Measurements from ENCODE around the gene ITGB4. TPM values are rescaled to one million over a fixed set of nuclear protein-coding genes. Genes with fewer than 3 reads are reported as not detected.

Gene ITGB4
- total RNA-seq, 1 experiment from 2014 or later: 568 TPM

DNA sequence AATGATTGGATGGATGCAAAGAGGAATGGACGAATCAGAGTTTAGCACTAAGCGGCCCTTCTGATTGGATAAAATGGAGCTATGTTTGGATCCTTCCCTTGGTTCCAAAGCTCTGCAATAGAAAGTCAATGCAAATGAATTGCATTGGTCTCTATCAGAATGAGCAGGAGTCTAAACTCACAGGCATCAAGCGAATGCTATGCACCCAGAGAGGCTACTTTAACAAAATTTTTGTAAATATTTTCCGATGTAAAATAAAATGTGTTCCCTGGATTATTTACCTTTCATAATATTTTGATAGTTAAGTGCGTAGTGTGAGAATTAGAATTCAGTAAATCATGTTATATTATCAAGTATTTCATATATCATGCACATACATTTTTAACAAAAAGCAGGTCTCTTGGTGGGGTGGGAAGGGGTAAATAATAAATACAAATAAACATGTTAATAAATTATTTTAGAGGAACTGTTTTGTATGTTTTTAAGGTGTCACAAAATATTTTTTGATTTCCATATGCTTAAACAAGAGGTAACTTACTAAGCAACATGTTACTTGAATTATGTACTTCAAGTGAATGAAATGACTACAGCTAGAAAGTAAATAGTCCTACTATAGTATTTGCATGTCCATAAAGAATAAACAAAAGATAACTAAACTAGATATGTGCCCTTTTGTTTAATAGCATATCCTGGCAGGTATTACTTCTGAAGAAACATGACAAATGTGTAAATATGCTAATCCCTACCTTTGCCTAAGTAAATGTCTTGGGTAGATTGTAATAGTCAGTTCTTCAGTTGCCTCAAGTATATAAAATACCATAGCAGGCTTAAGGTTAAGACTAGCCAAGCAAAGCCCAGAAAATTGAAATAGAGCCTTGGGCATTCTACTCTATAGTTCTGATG, 59.0 kb downstream of the ITGB4 start:
- Histone ChIP-seq H3K4me1 (ENCODE audit: control insufficient read depth in 1 of 2, insufficient read depth in 2 of 2, low read length in 2 of 2) (peaks cover 35 to 76% of the 10 kb centered on the region in 2 experiments), H3K27me3 (ENCODE audit: insufficient read depth, low read length) (no peaks in the 10 kb centered on the region), H3K27ac (ENCODE audit: low read depth, low read length) (peak overlapping the region; percentile 39; the same call in 1 of the 2 replicates), H3K4me2 (ENCODE audit: low read length) (peak overlapping the region; percentile 47), H3K36me3 (ENCODE audit: control insufficient read depth in 1 of 2, insufficient read depth in 2 of 2, low read length in 2 of 2) (peaks cover 16 to 33% of the 10 kb centered on the region in 2 experiments), H4K20me1 (ENCODE audit: insufficient read depth) (peaks cover 31% of the 10 kb centered on the region), H3K9me2 (ENCODE audit: insufficient read depth) (no peaks in the 10 kb centered on the region), H2AFZ (ENCODE audit: low read depth, low read length, poor library complexity, severe bottlenecking) (peak overlapping the region; percentile 82), H3K9ac (ENCODE audit: low read length) (no peak overlapping the region), H3K4me3 (replicated peaks in 1 of 2; ENCODE audit: low read depth in 1 of 2, low read length in 2 of 2) (peak overlapping the region in 1 of 2 experiments; percentile 84; a peak in 1 of 4 replicates), H3K9me3 (ENCODE audit: control insufficient read depth in 1 of 2, insufficient read depth in 1 of 2, low read depth in 1 of 2, low read length in 2 of 2) (no peaks in the 10 kb centered on the region), H3K79me2 (ENCODE audit: insufficient read depth, low read length) (peaks cover 30% of the 10 kb centered on the region)
- ChIA-PET POLR2A (interaction anchor here (0.6 to 5.0 kb wide), 87 partner anchors 9 to 509 kb away, joined by 3 to 83 read pairs (median 4); partner anchors contain the start of genes FBF1, GALK1, ITGB4 and MIF4GD), CTCF (interaction anchor here (0.7 to 1.5 kb wide), 12 partner anchors 7 to 179 kb away, joined by 3 to 8 read pairs (median 3); partner anchors contain the start of genes SMIM5 and WBP2), RAD21 (ENCODE audit: low non-redundant PET in 1 of 2, low total read pairs in 2 of 2, uncharacterized antibody in 2 of 2, unreplicated experiment in 2 of 2) (interaction anchor here (0.6 to 1.0 kb wide), 5 partner anchors 15 to 75 kb away, joined by 3 to 4 read pairs (median 3); partner anchors contain the start of genes GALK1 (in 1 of the 2) and WBP2 (in 1 of the 2))
- intact Hi-C loops (cut with micrococcal nuclease): loop anchor here (2.0 to 5.0 kb wide), 2 partner anchors 75 to 97 kb away; partner anchors contain the start of genes TRIM47 and WBP2
- ATAC-seq (no peak), DNase-seq (ENCODE audit: low read depth, low spot score) (no peak)
- no peak for TF ChIP-seq POLR2A (IDR thresholded peaks at IDR 0.05; ENCODE audit: borderline replicate concordance, extremely low read depth, insufficient read depth, insufficient read length)
- TF ChIP-seq ZFX (IDR thresholded peaks at IDR 0.05): no peak
- no peak for TF ChIP-seq POLR2AphosphoS5 (IDR thresholded peaks at IDR 0.05; ENCODE audit: low read depth, low read length)
- no peak for TF ChIP-seq EZH2phosphoT487 (IDR thresholded peaks at IDR 0.05; ENCODE audit: borderline replicate concordance)
- TF ChIP-seq ZNF274 (IDR thresholded peaks at IDR 0.05; ENCODE audit: low read depth, low read length): no peak
- no peak for TF ChIP-seq JUND (IDR thresholded peaks at IDR 0.05)
- no peak for TF ChIP-seq EZH2 (IDR thresholded peaks at IDR 0.05)
- no TSS peak for BruUV-seq (replicated peaks)
